Brain pericyte (primary cell): ENCODE results near the gene CDH20.

ENCODE experiments used
- DNase-seq: peaks from one replicate; pipeline ENCODE4 v3.0.0-alpha.2; 2012; ENCODE audit warnings: low read depth, low spot score

The CDH20 gene

DNA sequence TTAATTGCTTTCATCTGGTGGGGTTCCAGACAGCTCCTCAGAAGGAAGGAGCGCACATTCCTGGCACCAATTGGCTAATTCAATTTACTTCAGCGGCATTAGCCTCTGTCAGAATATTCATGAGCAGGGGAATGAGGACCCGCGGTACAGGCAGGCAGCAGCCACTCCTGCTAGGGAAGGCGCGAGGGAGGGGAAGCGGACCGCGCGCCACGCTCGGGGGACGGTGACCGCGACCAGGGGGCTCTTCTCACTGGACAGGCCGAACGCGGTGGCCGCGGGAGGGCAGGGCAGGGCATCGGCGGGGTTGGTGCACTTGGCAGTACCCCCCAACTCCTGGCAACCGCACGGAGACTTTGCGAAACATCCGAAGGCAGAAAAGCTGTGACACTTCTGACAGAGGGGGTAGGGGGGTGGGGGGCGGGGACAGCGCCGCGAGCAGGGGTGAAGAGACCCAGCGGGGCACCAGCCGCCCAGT lies at the start of gene CDH20:
Gene CDH20 (plus strand): TSS at position 160 of the 475 bp plus-strand sequence.
- no peak for DNase-seq

DNA sequence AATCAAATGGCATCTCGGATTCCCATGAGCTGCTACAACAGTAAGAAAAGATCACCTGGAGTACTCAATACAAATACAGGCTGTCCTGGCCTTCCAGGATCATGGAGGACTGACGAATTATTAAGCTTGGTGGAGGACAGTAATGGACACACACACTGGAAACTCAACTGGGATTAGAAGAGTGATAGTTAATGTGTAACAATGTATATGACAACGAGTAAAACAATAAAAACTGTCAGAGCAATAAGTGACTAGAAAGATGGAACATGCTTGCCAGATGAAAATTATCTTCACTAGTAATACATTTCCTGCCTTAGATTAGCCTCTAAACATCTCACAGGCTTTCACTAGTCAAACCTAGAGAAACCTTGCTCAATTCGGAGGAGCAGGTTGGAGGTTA lies 49.2 kb upstream of the CDH20 start:
- no peak for DNase-seq

GRCh38 chr18:61285777-61286176 lies 47.5 kb upstream of the CDH20 start:
- no peak for DNase-seq

DNA sequence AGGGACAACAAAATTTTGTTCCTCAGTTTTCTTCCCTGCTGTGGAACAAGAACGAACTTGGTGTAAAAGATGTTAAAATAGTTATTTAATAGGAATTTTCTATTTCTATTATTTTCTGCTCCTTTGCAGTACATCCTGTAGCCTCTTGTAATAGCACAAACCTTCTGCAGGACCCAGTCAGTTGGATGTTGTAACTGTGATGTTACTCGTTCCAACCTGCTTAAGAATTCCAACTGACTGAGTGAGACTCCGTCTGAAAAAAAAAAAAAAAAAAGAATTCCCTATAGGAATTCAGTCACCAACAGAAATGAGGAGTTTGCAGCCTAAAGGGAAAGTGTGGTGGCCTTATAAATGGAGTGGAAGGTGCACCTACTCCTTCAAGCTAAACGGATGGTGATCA lies 46.4 kb upstream of the CDH20 start:
- no peak for DNase-seq

GRCh38 chr18:61290616-61291015 lies 42.6 kb upstream of the CDH20 start:
- no peak for DNase-seq

- no peak for DNase-seq
Measured at GRCh38 chr18:61292280-61293035, 40.8 kb upstream of the CDH20 start.

GRCh38 chr18:61295153-61295552 lies 38.1 kb upstream of the CDH20 start:
- no peak for DNase-seq

DNA sequence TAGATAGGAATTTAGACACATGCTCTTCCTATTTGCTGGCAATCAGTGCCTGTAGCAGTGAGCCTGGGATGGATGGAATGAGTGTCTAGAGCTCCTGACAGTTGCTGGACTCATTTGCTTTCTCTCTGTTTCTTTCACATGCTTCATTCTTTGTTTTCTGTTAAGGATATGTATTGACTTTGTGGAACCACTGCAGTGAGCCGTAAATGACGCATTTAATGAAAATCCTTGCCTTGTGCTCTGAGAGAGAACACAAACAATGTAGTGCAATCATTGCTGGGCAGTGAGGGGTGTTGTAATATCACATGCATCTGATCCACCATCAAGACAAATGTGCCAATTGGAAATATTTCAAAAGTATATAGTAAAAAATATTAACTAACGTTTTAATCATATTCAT lies 25.2 kb upstream of the CDH20 start:
- DNase-seq: no peak

GRCh38 chr18:61308795-61309393 lies 24.3 kb upstream of the CDH20 start:
- no peak for DNase-seq

DNA sequence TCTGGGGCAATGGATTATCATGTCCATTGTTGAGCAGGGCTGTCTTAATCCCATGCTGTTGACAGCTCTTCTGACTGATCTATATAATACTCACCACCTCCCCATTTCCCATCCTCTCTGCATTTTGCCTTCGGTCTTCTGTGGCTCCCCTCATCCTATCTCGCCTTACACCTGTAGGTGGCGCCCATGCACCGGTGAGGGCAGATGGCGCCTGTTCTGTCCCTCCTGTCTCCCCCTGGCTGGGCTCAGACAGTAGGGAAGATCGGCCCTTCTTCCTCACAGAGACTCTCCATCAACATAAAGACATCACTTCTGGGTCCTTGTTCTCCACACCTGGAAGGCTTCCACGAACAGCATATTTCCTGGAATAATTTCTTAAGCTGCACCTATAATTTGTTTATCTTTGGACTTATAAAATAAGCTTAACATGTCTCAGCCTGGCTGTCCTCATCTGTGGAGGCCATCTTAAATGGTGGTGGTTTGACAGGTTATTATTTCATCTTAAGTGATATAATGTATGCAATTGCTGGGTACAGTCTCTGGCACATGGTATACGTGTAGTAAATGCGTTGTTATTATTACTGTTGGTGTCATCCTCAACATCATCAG lies 10.9 kb upstream of the CDH20 start:
- DNase-seq: peak; percentile 31

GRCh38 chr18:61323951-61324350 lies 9.3 kb upstream of the CDH20 start:
- no peak for DNase-seq

GRCh38 chr18:61326407-61326806 lies 6.8 kb upstream of the CDH20 start:
- DNase-seq: no peak

- DNase-seq: no peak
Measured at GRCh38 chr18:61329398-61329797, 3.8 kb upstream of the CDH20 start.

DNA sequence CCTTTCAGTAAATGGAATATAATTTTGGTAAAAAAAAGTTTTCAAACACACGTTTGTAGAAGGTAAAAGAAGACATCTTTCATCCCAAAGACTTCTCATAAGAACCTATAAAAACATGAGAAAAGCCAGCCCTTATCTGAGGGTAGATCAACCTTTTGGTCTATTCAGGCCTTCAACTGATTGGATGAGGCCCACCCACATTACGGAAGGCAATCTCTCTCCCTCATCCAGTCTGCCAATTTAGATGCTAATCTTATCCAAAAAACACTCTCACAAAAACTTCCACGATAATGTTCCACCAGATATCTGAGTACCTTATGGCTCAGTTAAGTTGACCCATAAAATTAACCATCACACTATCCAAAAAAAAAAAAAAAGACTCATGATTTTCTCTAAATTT lies 2.2 kb upstream of the CDH20 start:
- no peak for DNase-seq

- DNase-seq: no peak
Measured at GRCh38 chr18:61333746-61334490, 688 bp downstream of the CDH20 start.

GRCh38 chr18:61334491-61334850 lies 1.2 kb downstream of the CDH20 start:
- no peak for DNase-seq

GRCh38 chr18:61334951-61335683 lies 1.9 kb downstream of the CDH20 start:
- no peak for DNase-seq

GRCh38 chr18:61335684-61336555 lies 2.7 kb downstream of the CDH20 start:
- DNase-seq: no peak

DNA sequence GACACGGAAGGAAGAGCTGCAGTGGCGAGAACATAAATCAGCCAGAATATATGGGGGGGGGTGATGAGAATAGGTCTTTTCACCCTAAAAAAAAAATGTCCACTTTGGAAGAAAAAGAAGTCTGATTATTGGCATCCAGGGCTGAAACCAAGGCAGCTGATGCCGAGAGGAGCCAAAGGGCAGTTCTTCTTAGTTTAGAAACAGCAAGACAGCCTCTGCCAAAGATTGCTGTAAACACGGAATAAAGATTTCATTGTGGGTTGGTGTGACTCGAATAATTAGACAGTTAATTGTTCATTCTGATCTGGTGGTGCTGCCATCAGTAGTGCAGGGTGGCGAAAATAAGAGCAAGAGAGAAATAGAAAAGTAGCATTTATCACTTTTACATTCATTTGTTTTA lies 3.5 kb downstream of the CDH20 start:
- no peak for DNase-seq

DNA sequence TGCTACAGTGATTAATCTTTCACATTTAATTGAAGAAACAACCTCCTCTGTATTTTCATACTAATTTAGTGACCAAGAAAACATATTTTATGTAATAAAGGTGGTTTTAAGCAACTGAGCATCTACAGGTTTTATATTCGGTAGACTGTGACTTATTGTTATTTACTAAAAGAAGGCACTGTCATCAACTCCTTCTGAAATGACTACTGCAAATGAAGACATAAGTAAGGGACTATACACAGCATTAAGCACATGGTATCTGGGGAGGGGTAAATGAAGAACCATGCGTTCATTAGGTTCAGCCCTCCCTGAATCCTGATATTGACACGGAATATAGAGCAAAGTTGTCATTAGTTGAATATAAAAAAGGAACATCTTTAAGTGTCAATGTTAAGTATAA lies 4.3 kb downstream of the CDH20 start:
- no peak for DNase-seq

- no peak for DNase-seq
Measured at GRCh38 chr18:61340148-61340547, 6.9 kb downstream of the CDH20 start.
